ENCODE data around the gene EBF3.
"Not testable (repeated sequence)": the region's sequence is repeated elsewhere in the genome, so short reads cannot be mapped to it uniquely, and the experiment has no call there.

EBF3 gene

GRCh38 chr10:129926066-129927055 lies 37.7 kb downstream of the EBF3 start:
- no peak for DNase-seq (ENCODE audit: low spot score)

GRCh38 chr10:129924375-129925085 lies 39.5 kb downstream of the EBF3 start:
- DNase-seq (ENCODE audit: low spot score): no peak

GRCh38 chr10:129922598-129923123 lies 41.4 kb downstream of the EBF3 start:
- DNase-seq (ENCODE audit: low spot score): no peak

GRCh38 chr10:129921801-129922597 lies 42.1 kb downstream of the EBF3 start:
- no peak for DNase-seq (ENCODE audit: low spot score)

GRCh38 chr10:129921065-129921670 lies 42.9 kb downstream of the EBF3 start:
- DNase-seq (ENCODE audit: low spot score): no peak

- not testable (repeated sequence) for DNase-seq (ENCODE audit: low spot score)
Measured at GRCh38 chr10:129920187-129920586, 43.9 kb downstream of the EBF3 start.

GRCh38 chr10:129919358-129919757 lies 44.7 kb downstream of the EBF3 start:
- DNase-seq (ENCODE audit: low spot score): no peak

- no peak for DNase-seq (ENCODE audit: low spot score)
Measured at GRCh38 chr10:129918836-129919235, 45.2 kb downstream of the EBF3 start.

GRCh38 chr10:129918401-129918800 lies 45.7 kb downstream of the EBF3 start:
- no peak for DNase-seq (ENCODE audit: low spot score)

- no peak for DNase-seq (ENCODE audit: low spot score)
Measured at GRCh38 chr10:129917936-129918335, 46.1 kb downstream of the EBF3 start.

- DNase-seq (ENCODE audit: low spot score): no peak
Measured at GRCh38 chr10:129916506-129916995, 47.5 kb downstream of the EBF3 start.

GRCh38 chr10:129915526-129916378 lies 48.3 kb downstream of the EBF3 start:
- no peak for DNase-seq (ENCODE audit: low spot score)

- DNase-seq (ENCODE audit: low spot score): no peak
Measured at GRCh38 chr10:129914960-129915359, 49.1 kb downstream of the EBF3 start.

- no peak for DNase-seq (ENCODE audit: low spot score)
Measured at GRCh38 chr10:129914153-129914855, 49.8 kb downstream of the EBF3 start.

GRCh38 chr10:129912986-129913695 lies 50.9 kb downstream of the EBF3 start:
- no peak for DNase-seq (ENCODE audit: low spot score)

GRCh38 chr10:129912166-129912917 lies 51.7 kb downstream of the EBF3 start:
- no peak for DNase-seq (ENCODE audit: low spot score)

- no peak for DNase-seq (ENCODE audit: low spot score)
Measured at GRCh38 chr10:129911451-129912165, 52.5 kb downstream of the EBF3 start.

GRCh38 chr10:129910861-129911260 lies 53.2 kb downstream of the EBF3 start:
- DNase-seq (ENCODE audit: low spot score): no peak

Measured in COLO829 (cell line).